ENCODE measurements around the gene IL2RA.

GRCh38 chr10:6050801-6051445 lies 11.2 kb downstream of the IL2RA start:
- TF ChIP-seq CTCF (conservative IDR thresholded peaks at IDR 0.05; ENCODE audit: low read depth in 2 of 2) (peak; percentile 36 to 58), POLR2AphosphoS5 (IDR thresholded peaks at IDR 0.05; ENCODE audit: low read depth) (no peak), EZH2 (IDR thresholded peaks at IDR 0.05; ENCODE audit: low read depth, unreplicated experiment) (no peak), EZH2phosphoT487 (IDR thresholded peaks at IDR 0.05; ENCODE audit: unreplicated experiment) (no peak), CREB1 (CRISPR knock-in tag; IDR thresholded peaks at IDR 0.05; ENCODE audit: low read depth) (no peak), ETS1 (IDR thresholded peaks at IDR 0.05) (no peak), REST (IDR thresholded peaks at IDR 0.05; ENCODE audit: unreplicated experiment) (no peak), JUNB (IDR thresholded peaks at IDR 0.05; ENCODE audit: unreplicated experiment) (no peak), ZNF331 (CRISPR knock-in tag; IDR thresholded peaks at IDR 0.05; ENCODE audit: low read depth) (no peak)

Data from GM23338 (cell line).